Measurements from ENCODE around the gene FBLN7.

DNA sequence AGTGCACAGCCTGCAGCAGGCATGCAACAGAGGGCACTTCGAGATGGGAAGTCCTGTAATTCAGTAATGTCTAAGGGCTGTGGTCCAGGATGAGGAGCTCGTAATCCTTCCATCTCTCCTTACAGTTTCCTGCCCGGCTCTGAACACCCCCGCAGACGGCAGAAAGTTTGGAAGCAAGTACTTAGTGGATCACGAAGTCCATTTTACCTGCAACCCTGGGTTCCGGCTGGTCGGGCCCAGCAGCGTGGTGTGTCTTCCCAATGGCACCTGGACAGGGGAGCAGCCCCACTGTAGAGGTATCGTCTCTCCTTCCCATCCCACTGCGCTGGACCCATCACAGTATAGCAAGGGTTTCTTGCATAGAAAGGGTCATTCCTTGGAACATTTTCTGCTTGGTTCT, 26.7 kb downstream of the FBLN7 start:
- TF ChIP-seq, protein P1, sequence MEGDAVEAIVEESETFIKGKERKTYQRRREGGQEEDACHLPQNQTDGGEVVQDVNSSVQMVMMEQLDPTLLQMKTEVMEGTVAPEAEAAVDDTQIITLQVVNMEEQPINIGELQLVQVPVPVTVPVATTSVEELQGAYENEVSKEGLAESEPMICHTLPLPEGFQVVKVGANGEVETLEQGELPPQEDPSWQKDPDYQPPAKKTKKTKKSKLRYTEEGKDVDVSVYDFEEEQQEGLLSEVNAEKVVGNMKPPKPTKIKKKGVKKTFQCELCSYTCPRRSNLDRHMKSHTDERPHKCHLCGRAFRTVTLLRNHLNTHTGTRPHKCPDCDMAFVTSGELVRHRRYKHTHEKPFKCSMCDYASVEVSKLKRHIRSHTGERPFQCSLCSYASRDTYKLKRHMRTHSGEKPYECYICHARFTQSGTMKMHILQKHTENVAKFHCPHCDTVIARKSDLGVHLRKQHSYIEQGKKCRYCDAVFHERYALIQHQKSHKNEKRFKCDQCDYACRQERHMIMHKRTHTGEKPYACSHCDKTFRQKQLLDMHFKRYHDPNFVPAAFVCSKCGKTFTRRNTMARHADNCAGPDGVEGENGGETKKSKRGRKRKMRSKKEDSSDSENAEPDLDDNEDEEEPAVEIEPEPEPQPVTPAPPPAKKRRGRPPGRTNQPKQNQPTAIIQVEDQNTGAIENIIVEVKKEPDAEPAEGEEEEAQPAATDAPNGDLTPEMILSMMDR (IDR thresholded peaks at IDR 0.05; ENCODE audit: insufficient read depth, low read depth, low read length), result no peak
- no peak for TF ChIP-seq EZH2 (IDR thresholded peaks at IDR 0.05; ENCODE audit: insufficient read depth, low read length)

Data from astrocyte (in vitro differentiated cells and primary cell).